SU-DHL-6 (cell line): ENCODE data around the gene ARHGDIA.

Experiments used
- EZH2phosphoT487 ChIP-seq: fragments of 200-600 bp; sonication (generic), shearing (Covaris generic); conservative IDR thresholded peaks from 2 replicates; pipeline ENCODE4 v1.6.1; 2018; ENCODE audit warnings: mild to moderate bottlenecking, antibody characterized with exemption, low read length, moderate library complexity, mixed read lengths
- TF ChIP-seq, protein P1 (sequence below): fragments of 200-600 bp; sonication (generic); IDR thresholded peaks from one replicate; pipeline ENCODE4 v1.5.1; 2017; ENCODE audit warnings: antibody characterized with exemption, mild to moderate bottlenecking, low read length, moderate library complexity; ENCODE audit not compliant: insufficient read depth, poor library complexity, severe bottlenecking

DNA sequence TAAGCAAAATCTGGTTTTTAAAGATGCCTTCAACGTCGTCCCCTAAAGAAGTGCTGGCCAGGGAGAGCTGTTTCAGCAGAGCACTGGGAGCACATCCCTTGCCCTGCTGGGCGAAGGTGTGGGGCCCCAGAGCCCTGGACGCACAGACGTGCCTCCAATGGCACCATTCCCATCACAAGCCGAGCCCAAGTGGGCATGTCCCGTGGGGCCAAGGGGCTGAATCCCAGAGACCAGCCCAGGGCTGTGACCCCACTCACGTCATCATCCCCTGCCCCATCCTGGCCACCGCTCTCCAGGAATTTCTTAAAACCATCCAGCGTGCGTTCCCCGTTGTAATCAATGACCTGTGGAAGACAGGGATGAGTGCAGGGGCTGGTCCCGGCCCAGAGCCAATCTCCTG lies 26.2 kb downstream of the ARHGDIA start:
- TF ChIP-seq, protein P1, sequence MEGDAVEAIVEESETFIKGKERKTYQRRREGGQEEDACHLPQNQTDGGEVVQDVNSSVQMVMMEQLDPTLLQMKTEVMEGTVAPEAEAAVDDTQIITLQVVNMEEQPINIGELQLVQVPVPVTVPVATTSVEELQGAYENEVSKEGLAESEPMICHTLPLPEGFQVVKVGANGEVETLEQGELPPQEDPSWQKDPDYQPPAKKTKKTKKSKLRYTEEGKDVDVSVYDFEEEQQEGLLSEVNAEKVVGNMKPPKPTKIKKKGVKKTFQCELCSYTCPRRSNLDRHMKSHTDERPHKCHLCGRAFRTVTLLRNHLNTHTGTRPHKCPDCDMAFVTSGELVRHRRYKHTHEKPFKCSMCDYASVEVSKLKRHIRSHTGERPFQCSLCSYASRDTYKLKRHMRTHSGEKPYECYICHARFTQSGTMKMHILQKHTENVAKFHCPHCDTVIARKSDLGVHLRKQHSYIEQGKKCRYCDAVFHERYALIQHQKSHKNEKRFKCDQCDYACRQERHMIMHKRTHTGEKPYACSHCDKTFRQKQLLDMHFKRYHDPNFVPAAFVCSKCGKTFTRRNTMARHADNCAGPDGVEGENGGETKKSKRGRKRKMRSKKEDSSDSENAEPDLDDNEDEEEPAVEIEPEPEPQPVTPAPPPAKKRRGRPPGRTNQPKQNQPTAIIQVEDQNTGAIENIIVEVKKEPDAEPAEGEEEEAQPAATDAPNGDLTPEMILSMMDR = no peak
- TF ChIP-seq EZH2phosphoT487 = no peak
